NT2/D1 (cell line): ENCODE measurements around the gene SLAMF6.

Experiments
- SUZ12 ChIP-seq: IDR thresholded peaks from 2 replicates; pipeline ENCODE4 v1.6.1; 2011; ENCODE audit not compliant: insufficient read length, insufficient read depth; ENCODE audit errors: extremely low read depth
- ZNF274 ChIP-seq: IDR thresholded peaks from 2 replicates; pipeline ENCODE4 v1.6.1; 2011; ENCODE audit warnings: mild to moderate bottlenecking, low read depth, low read length

DNA sequence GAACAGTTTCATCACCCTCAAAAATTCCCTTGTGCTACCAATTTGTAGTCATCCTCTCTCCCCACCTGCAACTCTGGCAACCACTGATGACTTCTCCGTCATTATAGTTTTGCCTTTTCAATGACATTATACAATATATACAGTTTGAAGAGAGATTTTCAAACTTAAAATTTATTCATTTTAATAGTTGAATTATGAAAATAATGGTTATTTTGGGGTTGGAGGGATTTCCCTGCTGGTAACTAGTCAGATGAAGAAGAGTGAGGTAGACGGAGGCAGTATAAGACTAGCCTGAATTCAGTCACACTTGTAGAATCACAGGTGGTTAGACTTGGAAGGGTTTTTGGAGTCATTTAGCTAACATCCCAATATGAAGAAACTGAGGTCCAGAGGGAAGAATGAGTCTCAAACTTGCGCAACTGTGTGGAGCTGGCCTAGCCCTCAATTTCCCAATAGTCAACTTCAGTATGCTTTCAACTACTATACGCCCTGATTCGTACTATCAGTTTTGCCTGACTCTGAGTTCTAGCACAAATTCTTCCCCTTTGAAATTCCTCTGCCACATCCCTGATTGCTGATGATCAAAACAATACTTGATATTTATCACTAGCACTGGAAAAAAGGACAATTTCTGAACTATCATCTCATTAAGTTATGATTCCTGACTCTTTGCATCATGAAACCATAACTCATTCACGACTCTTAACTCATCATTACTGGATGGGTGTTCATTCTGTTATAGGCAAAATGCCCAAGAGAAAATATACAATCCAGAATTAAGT is 68.5 kb downstream of the SLAMF6 start:
- TF ChIP-seq ZNF274 (no peak), SUZ12 (no peak)
